DOHH2 (cell line): ENCODE results near the gene SIRPB1.

Experiments used
- CTCF ChIP-seq: fragments of 200-600 bp; sonication (generic); IDR thresholded peaks from one replicate; pipeline ENCODE4 v1.5.1; 2014; ENCODE audit warnings: antibody characterized with exemption, mild to moderate bottlenecking, low read depth, low read length; ENCODE audit not compliant: poor library complexity, severe bottlenecking
- EZH2phosphoT487 ChIP-seq: fragments of 200-600 bp; sonication (generic); IDR thresholded peaks from 2 replicates; pipeline ENCODE4 v1.6.1; 2017; ENCODE audit warnings: borderline replicate concordance, mild to moderate bottlenecking, antibody characterized with exemption, low read length, moderate library complexity, mixed read lengths

- TF ChIP-seq CTCF: no peak
- TF ChIP-seq EZH2phosphoT487: no peak
Observed at GRCh38 chr20:1595333-1595732, 24.5 kb downstream of the SIRPB1 start.
